Dedifferentiated amniotic fluid mesenchymal stem cell (primary cell): ENCODE data around the gene SMIM36.
A peak's percentile ranks its signal among the peaks of the same experiment; 100 is the strongest.
"Not testable (repeated sequence)": the region's sequence is repeated elsewhere in the genome, so short reads cannot be mapped to it uniquely, and the experiment has no call there.

Source experiments
- DNase-seq: peaks from one replicate; pipeline ENCODE4 v3.0.0-alpha.2; 2016; ENCODE audit errors: extremely low spot score

Gene SMIM36

GRCh38 chr17:55435408-55435807, 75.8 kb downstream of the SMIM36 start:
- no peak for DNase-seq

DNA sequence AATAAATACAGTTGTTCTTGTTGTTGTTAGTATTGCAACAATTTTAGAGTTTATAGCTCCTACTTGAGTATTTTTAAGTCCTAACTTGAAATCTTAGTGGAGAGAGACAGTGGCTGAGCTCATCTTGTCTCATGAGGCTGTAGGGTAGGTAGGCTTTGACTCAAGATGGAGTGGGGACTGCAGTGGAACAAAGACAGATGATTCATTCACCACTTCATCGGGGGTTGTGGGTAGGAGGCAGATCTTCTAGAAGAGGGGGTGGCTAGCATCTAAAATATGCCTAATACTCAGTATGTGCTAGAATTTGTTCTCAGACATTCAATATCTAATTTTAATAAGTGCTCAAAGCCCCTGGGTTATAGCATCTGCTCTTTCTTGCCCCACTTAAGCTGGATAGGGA, 76.5 kb downstream of the SMIM36 start:
- DNase-seq = no peak

DNA sequence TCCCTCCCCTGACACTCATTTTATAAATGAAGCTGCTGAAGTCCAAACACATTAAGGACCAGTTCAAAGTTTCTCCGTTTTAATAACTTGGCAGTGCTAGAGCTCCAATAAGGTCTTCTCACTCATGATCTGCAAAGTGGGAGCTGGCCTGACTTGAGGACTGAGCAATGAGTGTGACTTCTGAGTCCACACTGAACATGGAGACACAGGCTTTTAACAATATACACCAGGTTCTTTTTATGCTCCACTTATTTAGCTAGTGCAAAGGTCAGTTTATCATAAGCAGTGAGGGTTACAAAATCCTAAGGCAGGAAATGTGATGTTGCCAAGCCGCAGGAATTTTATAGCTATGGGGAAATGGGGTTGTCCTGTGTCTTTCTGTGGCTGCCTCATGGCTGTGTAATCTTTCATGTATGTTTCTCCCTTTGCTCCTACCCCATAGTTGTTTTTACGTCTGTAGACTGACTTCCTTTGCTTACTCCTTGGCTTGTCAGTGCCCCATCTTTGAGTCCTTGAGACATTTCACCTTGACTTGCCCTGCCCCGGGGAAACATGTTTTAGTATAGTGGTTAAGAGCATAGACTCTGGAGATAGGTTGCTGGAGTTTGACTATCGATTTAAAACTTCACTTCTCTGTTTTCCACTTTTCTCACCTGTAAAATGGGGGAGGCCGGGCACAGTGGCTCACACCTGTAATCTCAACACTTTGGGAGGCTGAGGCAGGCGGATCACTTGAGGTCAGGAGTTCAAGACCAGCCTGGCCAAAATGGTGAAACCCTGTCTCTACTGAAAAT, 77.4 kb downstream of the SMIM36 start:
- DNase-seq = peak; percentile 63

DNA sequence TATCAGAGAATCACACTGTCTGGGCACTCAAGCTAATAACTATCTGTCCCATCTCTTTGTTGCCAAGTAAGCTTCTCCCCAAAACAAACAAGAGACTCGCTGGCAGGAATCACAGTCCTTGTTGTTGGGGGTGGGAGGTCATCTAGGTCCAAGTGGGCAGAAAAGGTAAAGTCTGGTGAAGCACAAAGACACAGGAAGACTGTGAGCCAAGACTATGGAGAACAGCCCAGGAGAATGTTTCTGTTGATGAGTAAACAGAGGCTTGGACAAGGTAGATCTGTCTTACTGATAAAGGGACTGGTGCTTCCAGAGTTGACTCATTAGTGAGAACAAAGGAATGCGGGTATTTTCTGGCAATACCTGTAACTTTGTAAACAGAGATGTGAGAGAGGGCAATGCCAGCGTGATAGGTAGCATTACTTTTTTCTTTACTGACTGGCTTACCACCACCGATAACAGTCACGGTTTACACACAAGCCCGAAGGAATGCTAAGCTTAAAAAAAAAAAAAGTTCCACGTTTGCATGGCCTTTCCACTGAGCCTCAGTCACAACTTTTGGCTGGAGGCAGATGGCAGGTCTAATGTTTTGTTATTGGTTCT, 78.1 kb downstream of the SMIM36 start:
- no peak for DNase-seq

DNA sequence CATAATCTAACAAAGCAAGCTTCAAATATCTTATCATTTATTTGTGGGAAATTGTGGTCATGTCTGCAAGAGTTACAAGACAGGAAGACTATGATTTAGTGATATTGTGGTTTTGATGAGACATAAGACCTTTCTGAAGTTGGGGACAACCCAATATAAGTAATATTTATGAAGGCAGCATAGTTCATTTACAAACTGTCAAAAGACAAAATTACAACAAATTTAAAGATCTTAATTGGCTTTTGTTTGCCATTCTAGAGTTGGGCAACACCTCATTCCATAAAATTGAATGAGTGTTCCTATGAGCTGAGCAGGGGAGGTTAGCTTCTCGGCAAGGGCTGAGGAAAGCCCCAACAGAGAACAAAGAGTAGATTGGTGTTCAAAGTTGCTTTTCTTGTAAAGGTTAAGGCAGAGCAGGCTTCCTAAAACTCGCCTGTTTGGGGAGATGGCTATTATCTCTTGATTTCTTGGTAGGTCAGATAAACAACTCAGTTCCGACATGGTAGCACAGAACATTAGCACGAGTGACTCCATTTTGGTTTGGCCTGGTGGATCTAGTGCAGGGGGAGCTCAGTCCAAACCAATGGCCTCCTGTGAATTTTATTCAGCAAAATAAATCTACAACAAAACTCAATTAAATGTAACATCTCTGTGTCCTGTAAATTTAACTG, 78.8 kb downstream of the SMIM36 start:
- DNase-seq = no peak

- not testable (repeated sequence) for DNase-seq
Measured at GRCh38 chr17:55431914-55432313, 79.3 kb downstream of the SMIM36 start.

DNA sequence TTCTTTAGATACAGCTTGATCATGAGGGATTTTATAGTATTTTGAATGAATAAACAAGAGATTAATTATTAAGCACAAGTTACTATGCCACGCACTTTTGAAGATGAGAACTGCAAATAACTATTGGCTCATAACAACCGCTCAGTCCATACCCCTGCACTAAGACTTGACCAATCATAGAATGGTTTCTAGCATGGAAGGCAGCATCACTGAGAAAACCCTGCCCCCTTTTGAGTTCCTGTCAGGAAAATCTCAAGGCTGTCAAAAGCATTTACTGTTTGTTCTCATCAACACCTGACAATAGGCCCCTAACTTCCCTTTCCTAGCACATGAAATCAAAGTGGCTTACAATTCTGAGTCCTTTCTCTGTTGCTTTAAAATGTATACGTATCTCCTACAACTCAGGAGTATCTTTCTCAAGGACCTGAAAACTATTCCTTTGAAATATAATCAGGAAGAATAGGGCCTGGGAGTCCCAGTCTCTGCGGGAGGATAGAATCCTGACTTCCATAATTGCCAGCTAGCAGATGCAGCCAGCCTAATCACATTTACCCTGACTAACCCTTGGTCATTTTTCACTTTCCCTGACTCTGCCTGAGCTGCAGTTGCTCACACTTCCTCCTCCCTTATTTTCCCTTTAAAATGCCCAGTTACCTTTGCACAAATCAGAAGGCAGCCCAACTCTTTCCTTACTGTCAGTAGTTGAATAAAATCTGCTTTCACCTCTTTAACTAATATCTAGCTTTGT, 80.5 kb downstream of the SMIM36 start:
- DNase-seq = no peak

DNA sequence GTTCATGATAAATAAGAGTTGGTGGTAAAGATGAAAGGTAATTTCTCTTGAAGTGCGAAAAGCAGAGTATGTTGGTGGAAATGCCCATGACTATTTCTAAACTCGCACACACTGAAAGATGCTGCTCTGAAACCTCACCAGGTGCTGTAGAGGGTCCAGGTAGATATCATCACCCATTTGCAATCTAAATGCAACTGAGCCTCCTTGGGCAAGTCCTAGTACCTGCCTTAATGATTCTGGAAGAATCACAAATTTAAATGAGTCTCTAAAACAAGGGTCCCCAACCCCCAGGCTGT, 83.7 kb downstream of the SMIM36 start:
- no peak for DNase-seq

GRCh38 chr17:55426851-55427586, 84.2 kb downstream of the SMIM36 start:
- no peak for DNase-seq

DNA sequence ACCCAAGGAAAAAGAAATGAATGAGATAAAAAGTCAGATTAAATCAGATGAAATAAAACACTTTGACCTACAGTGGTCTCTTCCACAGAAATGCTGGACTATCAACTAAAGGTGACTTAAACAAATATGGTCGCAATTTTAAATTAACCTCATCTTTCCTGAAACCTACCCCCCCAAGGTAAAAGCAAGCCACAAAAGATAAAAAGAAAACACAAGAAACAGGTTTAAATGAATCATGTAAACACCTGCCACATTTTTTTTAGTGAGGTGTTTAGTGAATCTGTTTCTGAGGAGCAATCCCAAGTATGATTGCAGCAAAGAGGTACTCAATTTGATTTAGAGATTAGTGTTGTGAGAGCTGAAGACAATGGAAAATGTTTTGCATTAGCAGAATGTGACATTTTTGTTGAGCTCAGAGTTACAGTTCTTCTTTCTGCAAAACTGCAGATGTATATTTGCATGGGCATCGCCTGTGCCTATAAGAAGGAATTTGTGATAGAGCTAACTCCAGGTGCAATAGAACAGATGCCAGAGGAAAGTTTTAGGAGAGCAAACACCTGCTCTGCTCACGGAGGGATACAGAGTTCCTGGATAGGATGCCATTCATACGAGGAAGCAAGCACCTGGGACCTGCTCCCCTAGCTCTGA, 86.2 kb downstream of the SMIM36 start:
- no peak for DNase-seq

- no peak for DNase-seq
Measured at GRCh38 chr17:55423535-55423934, 87.7 kb downstream of the SMIM36 start.

DNA sequence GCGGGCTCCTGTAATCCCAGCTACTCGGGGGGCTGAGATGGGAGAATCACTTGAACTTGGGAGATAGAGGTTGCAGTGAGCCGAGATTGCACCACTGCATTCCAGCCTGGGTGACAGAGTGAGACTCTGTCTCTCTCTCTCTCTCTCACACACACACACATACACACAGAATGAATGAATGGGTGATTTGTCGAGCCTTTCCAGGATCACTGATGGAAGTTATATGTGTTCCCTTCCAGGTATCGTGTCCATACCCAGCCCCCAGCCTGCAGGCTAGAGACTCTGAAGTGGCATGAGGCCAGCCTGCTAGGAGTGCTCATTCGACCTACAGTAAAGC, 88.5 kb downstream of the SMIM36 start:
- DNase-seq = not testable (repeated sequence)

GRCh38 chr17:55421179-55421934, 89.9 kb downstream of the SMIM36 start, which contains the start of gene MMD:
TSS of gene MMD (minus strand) at chr17:55421835. CDS start at chr17:55421695, 140 bp downstream.
- DNase-seq = no peak

DNA sequence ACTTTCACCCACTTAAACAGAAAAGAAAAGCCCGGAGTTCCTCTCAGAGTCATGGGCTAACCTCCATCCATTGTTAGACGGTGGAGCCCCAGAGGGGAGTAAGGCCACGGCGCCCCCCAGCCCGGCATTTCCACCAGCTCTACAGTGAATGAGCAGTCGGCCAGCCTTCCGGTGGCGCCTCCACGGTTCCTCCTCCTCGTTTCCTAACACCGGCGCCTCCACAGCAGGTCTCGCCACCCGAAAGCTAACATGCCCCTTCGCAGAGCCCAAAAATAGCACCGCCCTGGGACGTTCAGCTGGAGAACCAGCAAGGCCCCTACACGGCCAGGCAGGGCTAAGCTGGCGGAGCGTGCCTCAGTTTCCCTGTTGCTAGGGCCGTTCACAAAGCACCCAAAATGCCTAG, 90.5 kb downstream of the SMIM36 start:
- no peak for DNase-seq

GRCh38 chr17:55420067-55420775, 91.0 kb downstream of the SMIM36 start:
- DNase-seq = no peak

GRCh38 chr17:55418369-55419268, 92.6 kb downstream of the SMIM36 start:
- DNase-seq = no peak

- DNase-seq = no peak
Measured at GRCh38 chr17:55417411-55418268, 93.6 kb downstream of the SMIM36 start.
